T-helper 1 cell treated with Interleukin-12 subunit alpha and Interleukin-12 subunit beta and Interleukin-4 antibody, amounts not matched to agents 30 μg/mL and 1 μg/mL, for 36 hours (primary cell): ENCODE results near the gene IRGC.
"Not testable (repeated sequence)": the region's sequence is repeated elsewhere in the genome, so short reads cannot be mapped to it uniquely, and the experiment has no call there.

Source experiments
- H3K27ac Mint-ChIP-seq: one replicate; pipeline ENCODE4 v1.8.0; 2021; ENCODE audit warnings: mild to moderate bottlenecking, mixed read lengths
- H3K27me3 Mint-ChIP-seq: one replicate; pipeline ENCODE4 v1.8.0; 2021; ENCODE audit warnings: low read depth, mixed read lengths
- H3K36me3 Mint-ChIP-seq: one replicate; pipeline ENCODE4 v1.8.0; 2021; ENCODE audit warnings: low read depth, mixed read lengths
- H3K4me1 Mint-ChIP-seq: one replicate; pipeline ENCODE4 v1.8.0; 2021; ENCODE audit warnings: low read depth, mixed read lengths
- H3K4me3 Mint-ChIP-seq: one replicate; pipeline ENCODE4 v1.8.0; 2021; ENCODE audit warnings: mild to moderate bottlenecking, moderate library complexity, mixed read lengths
- H3K9me3 Mint-ChIP-seq: one replicate; pipeline ENCODE4 v1.8.0; 2021; ENCODE audit warnings: mixed read lengths

IRGC gene

GRCh38 chr19:43748685-43749084 is 32.8 kb downstream of the IRGC start:
- Mint-ChIP-seq H3K4me3 (no peak overlapping the region), H3K4me1 (peaks cover 40% of the 10 kb centered on the region), H3K27ac (peak overlapping the region; percentile 42)

GRCh38 chr19:43749152-43749551 is 33.3 kb downstream of the IRGC start:
- H3K4me3 Mint-ChIP-seq = no peak overlapping the region
- H3K4me1 Mint-ChIP-seq = peaks cover 40% of the 10 kb centered on the region
- H3K27ac Mint-ChIP-seq = peak overlapping the region; percentile 42
- no peaks in the 10 kb centered on the region for H3K27me3 Mint-ChIP-seq
- peaks cover 55% of the 10 kb centered on the region for H3K36me3 Mint-ChIP-seq
- no peaks in the 10 kb centered on the region for H3K9me3 Mint-ChIP-seq

More at GRCh38 chr19:43748685-43749084, 32.8 kb downstream of the IRGC start:
- Mint-ChIP-seq H3K27me3 (no peaks in the 10 kb centered on the region), H3K36me3 (peaks cover 59% of the 10 kb centered on the region), H3K9me3 (no peaks in the 10 kb centered on the region)

- Mint-ChIP-seq H3K27me3 (no peaks in the 10 kb centered on the region), H3K4me1 (peaks cover 37% of the 10 kb centered on the region), H3K9me3 (no peaks in the 10 kb centered on the region), H3K27ac (peak overlapping the region; percentile 27), H3K4me3 (no peak overlapping the region), H3K36me3 (peaks cover 49% of the 10 kb centered on the region)
These were observed 34.0 kb downstream of the IRGC start for GRCh38 chr19:43749898-43750297.

GRCh38 chr19:43751466-43752220 is 35.8 kb downstream of the IRGC start:
- Mint-ChIP-seq H3K4me1 (peaks cover 44% of the 10 kb centered on the region), H3K9me3 (no peaks in the 10 kb centered on the region), H3K4me3 (peak overlapping the region; percentile 23), H3K36me3 (peaks cover 48% of the 10 kb centered on the region), H3K27me3 (no peaks in the 10 kb centered on the region), H3K27ac (no peak overlapping the region)

GRCh38 chr19:43752287-43752875 is 36.5 kb downstream of the IRGC start:
- H3K9me3 Mint-ChIP-seq = no peaks in the 10 kb centered on the region
- peak overlapping the region; percentile 43 for H3K27ac Mint-ChIP-seq
- peaks cover 47% of the 10 kb centered on the region for H3K36me3 Mint-ChIP-seq
- no peaks in the 10 kb centered on the region for H3K27me3 Mint-ChIP-seq
- H3K4me1 Mint-ChIP-seq = peaks cover 50% of the 10 kb centered on the region
- peak overlapping the region; percentile 23 for H3K4me3 Mint-ChIP-seq

- Mint-ChIP-seq H3K27me3 (no peaks in the 10 kb centered on the region), H3K27ac (peak overlapping the region; percentile 99), H3K9me3 (no peaks in the 10 kb centered on the region), H3K36me3 (peaks cover 37% of the 10 kb centered on the region), H3K4me1 (peaks cover 53% of the 10 kb centered on the region), H3K4me3 (peak overlapping the region; percentile 96)
These were observed 38.3 kb downstream of the IRGC start for GRCh38 chr19:43754253-43754502.

GRCh38 chr19:43754503-43755255 is 38.8 kb downstream of the IRGC start, which contains the start of gene SMG9:
Gene SMG9, minus strand, starts transcription at chr19:43754962. Its CDS starts 4,221 bp downstream, at chr19:43750741.
- Mint-ChIP-seq H3K9me3 (no peaks in the 10 kb centered on the region), H3K4me3 (peak within 1 kb of the TSS; percentile 96), H3K27ac (peak within 1 kb of the TSS; percentile 99), H3K36me3 (peaks cover 39% of the 10 kb centered on the region), H3K27me3 (no peaks in the 10 kb centered on the region), H3K4me1 (peaks cover 56% of the 10 kb centered on the region)

- no peaks in the 10 kb centered on the region for H3K9me3 Mint-ChIP-seq
These were observed 39.5 kb downstream of the IRGC start for GRCh38 chr19:43755256-43755801.

GRCh38 chr19:43759515-43759914 is 43.6 kb downstream of the IRGC start:
- H3K27ac Mint-ChIP-seq = no peak overlapping the region

More at GRCh38 chr19:43755256-43755801, 39.5 kb downstream of the IRGC start:
- Mint-ChIP-seq H3K4me3 (peak overlapping the region; percentile 96), H3K27ac (peak overlapping the region; percentile 99), H3K36me3 (peaks cover 35% of the 10 kb centered on the region), H3K4me1 (peaks cover 54% of the 10 kb centered on the region), H3K27me3 (no peaks in the 10 kb centered on the region)

GRCh38 chr19:43760941-43761340 is 45.1 kb downstream of the IRGC start:
- H3K9me3 Mint-ChIP-seq = no peaks in the 10 kb centered on the region
- no peaks in the 10 kb centered on the region for H3K27me3 Mint-ChIP-seq
- H3K27ac Mint-ChIP-seq = peak overlapping the region; percentile 10
- H3K36me3 Mint-ChIP-seq = peaks cover 27% of the 10 kb centered on the region
- H3K4me1 Mint-ChIP-seq = peaks cover 65% of the 10 kb centered on the region
- no peak overlapping the region for H3K4me3 Mint-ChIP-seq

More at GRCh38 chr19:43759515-43759914, 43.6 kb downstream of the IRGC start:
- H3K4me1 Mint-ChIP-seq = peaks cover 56% of the 10 kb centered on the region
- no peaks in the 10 kb centered on the region for H3K9me3 Mint-ChIP-seq
- H3K4me3 Mint-ChIP-seq = no peak overlapping the region
- H3K27me3 Mint-ChIP-seq = no peaks in the 10 kb centered on the region
- H3K36me3 Mint-ChIP-seq = peaks cover 29% of the 10 kb centered on the region

- H3K9me3 Mint-ChIP-seq = no peaks in the 10 kb centered on the region
- H3K4me1 Mint-ChIP-seq = peaks cover 66% of the 10 kb centered on the region
- peak overlapping the region; percentile 83 for H3K27ac Mint-ChIP-seq
- H3K36me3 Mint-ChIP-seq = peaks cover 33% of the 10 kb centered on the region
- no peaks in the 10 kb centered on the region for H3K27me3 Mint-ChIP-seq
- peak overlapping the region; percentile 32 for H3K4me3 Mint-ChIP-seq
These were observed 46.9 kb downstream of the IRGC start for GRCh38 chr19:43762814-43763213.

- Mint-ChIP-seq H3K9me3 (no peaks in the 10 kb centered on the region), H3K27me3 (no peaks in the 10 kb centered on the region), H3K4me3 (peak overlapping the region; percentile 18), H3K27ac (peak overlapping the region; percentile 83), H3K4me1 (peaks cover 66% of the 10 kb centered on the region), H3K36me3 (peaks cover 38% of the 10 kb centered on the region)
These were observed 47.6 kb downstream of the IRGC start for GRCh38 chr19:43763473-43763939.

GRCh38 chr19:43764684-43765083 is 48.8 kb downstream of the IRGC start:
- not testable (repeated sequence) for H3K27me3 Mint-ChIP-seq, H3K9me3 Mint-ChIP-seq
- Mint-ChIP-seq H3K36me3 (peaks cover 43% of the 10 kb centered on the region), H3K27ac (peak overlapping the region; percentile 83), H3K4me3 (peak overlapping the region; percentile 49), H3K4me1 (peaks cover 64% of the 10 kb centered on the region)

- peaks cover 50% of the 10 kb centered on the region for H3K36me3 Mint-ChIP-seq
These were observed 49.4 kb downstream of the IRGC start for GRCh38 chr19:43765109-43765876.

More at GRCh38 chr19:43765109-43765876, 49.4 kb downstream of the IRGC start:
- peak overlapping the region; percentile 83 for H3K27ac Mint-ChIP-seq
- H3K9me3 Mint-ChIP-seq = no peaks in the 10 kb centered on the region
- peak overlapping the region; percentile 49 for H3K4me3 Mint-ChIP-seq
- peaks cover 67% of the 10 kb centered on the region for H3K4me1 Mint-ChIP-seq
- H3K27me3 Mint-ChIP-seq = no peaks in the 10 kb centered on the region
